Urinary bladder (tissue), 4 donors: ENCODE results near the gene DISC1. TPM values are rescaled to one million over a fixed set of nuclear protein-coding genes. Genes with fewer than 3 reads are reported as not detected.
"Not testable (repeated sequence)": the region's sequence is repeated elsewhere in the genome, so short reads cannot be mapped to it uniquely, and the experiment has no call there.

Experiments
- DNase-seq: peaks from one replicate; pipeline ENCODE4 v3.0.0-alpha.2; 2015; ENCODE audit errors: extremely low spot score
- H3K27ac ChIP-seq: one replicate; pipeline ENCODE4 v1.5.1; 2013; ENCODE audit warnings: low read depth, mild to moderate bottlenecking, moderate library complexity
- H3K36me3 ChIP-seq: one replicate; pipeline ENCODE4 v1.6.1; 2013; ENCODE audit warnings: mild to moderate bottlenecking, moderate library complexity; ENCODE audit not compliant: insufficient read depth
- H3K4me1 ChIP-seq: one replicate; pipeline ENCODE4 v1.6.1; 2013; ENCODE audit warnings: mild to moderate bottlenecking, moderate library complexity; ENCODE audit not compliant: insufficient read depth
- H3K4me3 ChIP-seq: one replicate; pipeline ENCODE4 v1.5.1; 2013; ENCODE audit warnings: low read depth, low read length
- WGBS: extraction: QIAGEN DNeasy Blood & Tissue Kit; methylation state at CpG from one replicate; pipeline ENCODE4 v1.1.7; 2013; 5-methylcytosine and 5-hydroxymethylcytosine counted together
- polyA plus RNA-seq: library from polyadenylated mRNA; stranded (reverse); fragments of 200-250 nt; gene quantifications from one replicate; pipeline ENCODE4 v1.2.3, GENCODE V29; 2013
- total RNA-seq: library from RNA; depleted of rRNA; stranded (reverse); fragments of >200 nt; gene quantifications from one replicate; pipeline ENCODE4 v1.2.3, GENCODE V29; 2014
- donor health status: healthy with polysubstance abuse.
- donor health status: healthy.

The DISC1 gene
- total RNA-seq (32.0 TPM), polyA plus RNA-seq (1.6 TPM)

- Histone ChIP-seq H3K36me3 (no peaks in the 10 kb centered on the region), H3K4me3 (peak within 1 kb of the TSS; percentile 75), H3K27ac (peak within 1 kb of the TSS; percentile 57), H3K4me1 (no peaks in the 10 kb centered on the region)
- under 1% methylated on average over 38 of the region's 38 CpGs for WGBS
- peak; percentile 72 for DNase-seq
Observed at GRCh38 chr1:231626535-231626950, at the start of gene DISC1. Gene DISC1, plus strand, starts transcription at chr1:231626790. Its CDS starts 78 bp downstream, at chr1:231626868.

DNA sequence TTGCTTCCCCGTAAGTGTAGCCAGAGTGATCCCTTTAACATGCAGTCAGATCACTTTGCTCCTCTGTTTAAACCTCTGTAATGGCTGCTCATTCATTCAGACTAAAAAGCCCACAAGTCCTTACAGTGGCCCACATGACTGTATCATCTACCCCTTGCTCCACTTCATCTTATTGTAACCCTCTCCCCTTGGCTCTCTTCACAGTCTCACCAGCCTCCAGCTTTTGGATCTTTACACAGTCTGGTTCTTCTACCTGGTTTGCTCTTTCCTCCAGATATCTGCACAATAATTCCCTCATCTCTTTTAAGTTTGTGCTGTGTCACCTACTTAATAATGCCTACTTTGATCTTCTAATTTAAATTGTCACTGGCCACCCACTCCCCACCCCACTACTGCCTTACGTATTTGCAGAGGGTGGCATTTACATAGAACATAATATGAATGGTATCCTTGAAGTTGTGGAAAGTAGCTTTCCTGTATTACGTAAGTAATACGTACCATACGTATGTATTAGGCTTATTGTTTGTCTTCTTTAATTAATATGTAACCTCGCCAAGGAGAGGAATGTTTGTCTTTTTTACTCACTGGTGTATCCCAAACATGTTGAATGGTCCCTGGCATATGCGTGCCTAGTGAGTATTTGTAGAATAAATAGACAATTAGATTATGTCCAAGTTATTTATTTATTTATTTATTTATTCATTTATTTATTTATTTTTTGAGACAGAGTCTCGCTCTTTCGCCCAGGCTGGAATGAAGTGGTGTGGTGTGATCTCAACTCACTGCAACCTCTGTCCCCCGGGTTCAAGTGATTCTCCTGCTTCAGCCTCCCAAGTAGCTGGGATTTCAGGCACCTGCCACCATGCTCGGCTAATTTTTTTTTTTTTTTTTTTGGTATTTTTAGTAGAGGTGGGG is 49.5 kb upstream of the DISC1 start:
- no peak overlapping the region for H3K4me3 ChIP-seq
- no peaks in the 10 kb centered on the region for H3K4me1 ChIP-seq
- WGBS = 90% methylated on average over 11 of the region's 11 CpGs
- no peak overlapping the region for H3K27ac ChIP-seq
- DNase-seq = no peak
- no peaks in the 10 kb centered on the region for H3K36me3 ChIP-seq

DNA sequence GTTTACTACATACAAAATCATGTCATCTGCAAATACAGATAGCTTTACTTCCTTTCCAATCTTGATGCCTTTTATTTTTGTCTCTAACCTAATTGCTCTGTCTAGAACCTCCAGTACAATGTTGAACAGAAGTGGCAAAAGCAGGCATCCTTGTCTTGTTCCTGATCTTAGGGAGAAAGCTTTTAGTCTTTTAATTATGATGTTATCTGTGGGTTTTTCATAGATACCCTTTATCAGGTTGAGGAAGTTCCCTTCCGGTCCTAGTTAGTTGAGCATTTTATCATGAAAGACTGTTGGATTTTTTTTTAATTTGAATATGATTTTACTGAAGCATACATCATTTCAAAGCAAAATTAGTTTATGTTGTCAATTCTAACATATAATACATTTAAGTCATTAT is 45.7 kb upstream of the DISC1 start:
- Histone ChIP-seq H3K4me1 (no peaks in the 10 kb centered on the region), H3K36me3 (no peaks in the 10 kb centered on the region), H3K4me3 (no peak overlapping the region), H3K27ac (no peak overlapping the region)
- DNase-seq = no peak
- 86% methylated on average over 1 of the region's 1 CpG for WGBS

DNA sequence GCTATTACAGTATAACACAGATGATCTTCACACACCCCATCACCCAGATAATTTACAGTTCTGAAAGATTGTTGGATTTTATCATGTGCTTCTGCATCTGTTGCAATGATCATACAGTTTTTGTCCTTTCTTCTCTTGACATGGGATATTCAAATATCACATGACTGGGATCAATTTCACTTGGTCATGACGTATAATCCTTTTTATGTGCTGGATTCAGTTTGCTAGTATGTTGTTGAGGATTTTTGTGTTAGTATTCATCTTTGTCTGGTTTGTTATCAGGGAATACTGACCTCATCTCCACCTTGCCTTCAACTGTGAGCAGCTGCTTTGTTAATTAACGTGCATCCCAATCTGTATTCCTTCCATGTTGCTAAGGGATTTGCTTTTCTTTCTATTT is 44.7 kb upstream of the DISC1 start:
- H3K27ac ChIP-seq = no peak overlapping the region
- H3K4me3 ChIP-seq = no peak overlapping the region
- WGBS = 65% methylated on average over 2 of the region's 2 CpGs
- no peaks in the 10 kb centered on the region for H3K4me1 ChIP-seq
- DNase-seq = no peak
- no peaks in the 10 kb centered on the region for H3K36me3 ChIP-seq

GRCh38 chr1:231583376-231583775 is 43.2 kb upstream of the DISC1 start:
- Histone ChIP-seq H3K27ac (no peak overlapping the region), H3K36me3 (no peaks in the 10 kb centered on the region), H3K4me3 (no peak overlapping the region), H3K4me1 (no peaks in the 10 kb centered on the region)
- no peak for DNase-seq
- 91% methylated on average over 6 of the region's 6 CpGs for WGBS

- WGBS = 33% methylated on average over 3 of the region's 3 CpGs
- Histone ChIP-seq H3K36me3 (no peaks in the 10 kb centered on the region), H3K27ac (no peak overlapping the region), H3K4me1 (no peaks in the 10 kb centered on the region), H3K4me3 (no peak overlapping the region)
- DNase-seq = no peak
Observed at GRCh38 chr1:231584117-231584516, 42.5 kb upstream of the DISC1 start.

DNA sequence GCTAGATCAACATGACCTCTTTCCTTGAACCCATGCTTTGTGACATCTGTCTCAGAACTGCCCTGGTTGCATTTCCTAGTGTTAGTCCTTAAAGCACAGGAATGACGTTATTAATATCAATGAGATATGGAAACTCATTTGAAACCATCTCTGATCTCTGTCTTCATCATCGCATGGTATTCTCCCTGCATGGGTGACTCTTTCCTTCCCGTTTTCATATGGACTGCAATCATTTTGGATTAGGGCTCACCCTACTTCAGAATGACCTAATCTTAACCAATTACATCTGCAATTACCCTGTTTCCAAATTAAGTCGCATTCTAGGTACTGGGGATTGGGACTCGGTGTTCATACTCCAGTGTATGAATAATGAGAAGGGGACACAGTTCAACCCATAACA is 41.7 kb upstream of the DISC1 start:
- WGBS = 78% methylated on average over 5 of the region's 5 CpGs
- no peak for DNase-seq

DNA sequence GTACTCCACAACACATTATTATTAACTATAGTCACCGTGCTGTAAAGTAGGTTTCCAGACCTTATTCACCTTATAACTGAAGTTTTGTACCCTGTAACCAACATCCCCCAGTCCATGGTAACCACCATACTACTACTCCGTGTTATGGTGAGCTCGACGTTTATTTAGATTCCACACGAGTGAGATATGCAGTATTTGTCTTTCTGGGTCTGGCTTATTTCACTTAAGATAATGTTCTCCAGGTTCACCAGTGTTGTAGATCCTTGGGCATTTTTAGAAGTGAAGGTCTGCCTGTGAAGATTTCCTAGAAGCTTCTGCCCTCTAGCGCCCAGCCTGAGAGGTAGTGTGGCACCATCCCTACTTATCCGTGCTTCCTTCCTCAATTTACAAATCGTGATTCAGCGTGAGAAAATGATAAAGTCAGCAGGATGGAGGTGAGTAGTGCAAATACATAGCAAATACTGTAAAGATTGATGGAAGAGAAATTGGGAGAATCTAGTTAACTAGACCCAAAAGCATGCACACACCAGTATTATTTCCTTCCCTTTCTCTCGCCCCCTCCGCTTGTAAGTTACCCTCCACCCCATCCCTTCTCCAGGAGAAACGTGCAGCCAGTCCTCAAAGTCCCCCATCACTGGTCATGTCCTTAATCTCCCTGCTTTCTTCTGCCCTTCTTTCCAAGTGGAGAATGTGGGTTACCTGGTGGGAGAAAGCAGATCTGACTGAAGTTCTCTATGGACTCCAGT is 36.0 kb upstream of the DISC1 start:
- 21% methylated on average over 12 of the region's 12 CpGs for WGBS
- no peak for DNase-seq
- Histone ChIP-seq H3K27ac (no peak overlapping the region), H3K36me3 (no peaks in the 10 kb centered on the region), H3K4me1 (no peaks in the 10 kb centered on the region), H3K4me3 (no peak overlapping the region)

More for the DNA sequence above, 41.7 kb upstream of the DISC1 start:
- no peaks in the 10 kb centered on the region for H3K4me1 ChIP-seq
- H3K36me3 ChIP-seq = no peaks in the 10 kb centered on the region
- no peak overlapping the region for H3K27ac ChIP-seq
- no peak overlapping the region for H3K4me3 ChIP-seq

GRCh38 chr1:231591466-231591865 is 35.1 kb upstream of the DISC1 start:
- no peaks in the 10 kb centered on the region for H3K36me3 ChIP-seq
- H3K27ac ChIP-seq = no peak overlapping the region
- no peaks in the 10 kb centered on the region for H3K4me1 ChIP-seq
- no peak for DNase-seq
- WGBS = 72% methylated on average over 11 of the region's 11 CpGs
- no peak overlapping the region for H3K4me3 ChIP-seq

DNA sequence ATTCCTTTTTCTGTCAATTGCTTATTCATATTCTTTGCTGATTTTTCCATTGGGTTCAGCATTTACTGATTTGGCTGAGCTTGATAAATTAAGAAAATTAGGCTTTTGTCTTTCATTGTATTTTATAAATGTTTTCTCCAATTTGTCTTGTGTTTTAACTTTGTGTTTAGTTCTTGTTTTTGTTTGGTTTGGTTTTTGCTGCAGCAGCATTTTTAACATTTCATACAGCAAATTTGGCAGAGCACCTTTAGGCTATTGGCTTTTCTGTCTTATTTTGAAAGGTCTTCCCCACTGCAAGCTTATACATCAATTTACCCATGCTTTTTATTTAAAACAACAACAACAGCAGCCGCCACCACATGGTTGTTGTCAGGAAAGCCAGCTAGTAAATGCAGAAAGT is 33.8 kb upstream of the DISC1 start:
- Histone ChIP-seq H3K36me3 (no peaks in the 10 kb centered on the region), H3K4me1 (no peaks in the 10 kb centered on the region), H3K4me3 (no peak overlapping the region), H3K27ac (no peak overlapping the region)
- 92% methylated on average over 1 of the region's 1 CpG for WGBS
- no peak for DNase-seq

GRCh38 chr1:231593264-231593663 is 33.3 kb upstream of the DISC1 start:
- H3K4me3 ChIP-seq = not testable (repeated sequence)

DNA sequence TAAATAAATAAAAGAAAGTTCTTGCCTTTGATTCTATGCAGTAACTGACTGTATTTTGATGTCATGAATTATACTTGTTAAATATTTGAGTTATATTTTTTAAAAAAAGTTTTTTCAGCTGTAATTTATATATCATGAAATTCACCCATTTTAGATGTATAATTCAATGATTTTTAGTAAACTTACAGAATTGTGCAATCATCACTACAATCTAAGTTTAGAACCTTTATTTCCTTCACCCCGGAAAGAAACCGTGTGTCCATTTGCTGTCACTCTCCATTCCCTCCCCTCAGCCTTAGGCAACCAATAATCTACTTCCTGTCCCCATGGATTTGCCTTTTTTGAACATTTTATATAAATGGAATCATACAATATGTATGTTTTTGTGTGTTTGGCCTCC is 32.5 kb upstream of the DISC1 start:
- WGBS = 63% methylated on average over 2 of the region's 2 CpGs
- no peak overlapping the region for H3K27ac ChIP-seq
- H3K4me1 ChIP-seq = no peaks in the 10 kb centered on the region
- no peaks in the 10 kb centered on the region for H3K36me3 ChIP-seq
- H3K4me3 ChIP-seq = no peak overlapping the region
- DNase-seq = no peak

More at GRCh38 chr1:231593264-231593663, 33.3 kb upstream of the DISC1 start:
- not testable (repeated sequence) for H3K4me1 ChIP-seq, H3K27ac ChIP-seq, DNase-seq, H3K36me3 ChIP-seq
- 97% methylated on average over 1 of the region's 1 CpG for WGBS

DNA sequence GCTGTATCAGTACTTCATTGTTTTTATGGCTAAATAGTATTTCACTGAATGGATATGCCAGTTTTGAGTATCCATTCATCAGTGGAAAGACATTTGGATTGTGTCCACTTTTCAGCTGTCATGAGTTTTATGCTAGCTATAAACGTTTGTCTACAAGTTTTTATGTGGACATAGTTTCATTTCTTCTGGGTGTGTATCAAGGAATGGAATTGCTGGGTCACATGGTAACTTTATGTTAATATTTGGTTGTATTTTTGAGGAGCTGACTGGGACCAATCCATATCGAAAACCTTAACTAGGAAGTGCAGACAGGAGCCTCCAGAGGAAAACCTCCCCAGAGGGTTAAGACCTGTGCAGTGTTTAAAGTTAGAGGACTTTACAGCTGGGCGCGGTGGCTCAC is 31.8 kb upstream of the DISC1 start:
- Histone ChIP-seq H3K4me1 (no peaks in the 10 kb centered on the region), H3K36me3 (no peaks in the 10 kb centered on the region), H3K27ac (no peak overlapping the region), H3K4me3 (no peak overlapping the region)
- no peak for DNase-seq
- 82% methylated on average over 4 of the region's 4 CpGs for WGBS

- DNase-seq = no peak
- H3K4me3 ChIP-seq = no peak overlapping the region
- H3K36me3 ChIP-seq = no peaks in the 10 kb centered on the region
- H3K4me1 ChIP-seq = no peaks in the 10 kb centered on the region
- no peak overlapping the region for H3K27ac ChIP-seq
- WGBS = 42% methylated on average over 5 of the region's 5 CpGs
Observed at GRCh38 chr1:231596337-231596791, 30.2 kb upstream of the DISC1 start.
